Muscle layer of colon (tissue), 2 donors: ENCODE measurements around the gene TNRC6A.

Source experiments
- H3K27ac ChIP-seq: one replicate; pipeline ENCODE4 v1.7.0; 2013; ENCODE audit warnings: low read depth, mild to moderate bottlenecking, low read length, moderate library complexity
- H3K27me3 ChIP-seq, 2 donors: one replicate each; pipeline ENCODE4 v1.7.0; 2013; ENCODE audit warnings: low read length in 2 of 2, mild to moderate bottlenecking in 2 of 2; ENCODE audit not compliant: insufficient read depth in 2 of 2, control insufficient read depth in 1 of 2
- H3K36me3 ChIP-seq: one replicate; pipeline ENCODE4 v1.7.0; 2013; ENCODE audit warnings: mild to moderate bottlenecking, low read length; ENCODE audit not compliant: insufficient read depth
- H3K4me1 ChIP-seq: one replicate; pipeline ENCODE4 v1.7.0; 2013; ENCODE audit warnings: mild to moderate bottlenecking, low read length; ENCODE audit not compliant: insufficient read depth
- H3K4me3 ChIP-seq, 2 donors: one replicate each; pipeline ENCODE4 v1.7.0; 2013; ENCODE audit warnings: low read length in 2 of 2, low read depth in 1 of 2, mild to moderate bottlenecking in 1 of 2, moderate library complexity in 1 of 2
- H3K9ac ChIP-seq: one replicate; pipeline ENCODE4 v1.7.0; 2013; ENCODE audit warnings: low read length
- H3K9me3 ChIP-seq: one replicate; pipeline ENCODE4 v1.7.0; 2013; ENCODE audit warnings: mild to moderate bottlenecking, low read length
- donor health status: abdominal sarcoma.
- donor health status: Adenocarcinoma of cecum.

TNRC6A gene

DNA sequence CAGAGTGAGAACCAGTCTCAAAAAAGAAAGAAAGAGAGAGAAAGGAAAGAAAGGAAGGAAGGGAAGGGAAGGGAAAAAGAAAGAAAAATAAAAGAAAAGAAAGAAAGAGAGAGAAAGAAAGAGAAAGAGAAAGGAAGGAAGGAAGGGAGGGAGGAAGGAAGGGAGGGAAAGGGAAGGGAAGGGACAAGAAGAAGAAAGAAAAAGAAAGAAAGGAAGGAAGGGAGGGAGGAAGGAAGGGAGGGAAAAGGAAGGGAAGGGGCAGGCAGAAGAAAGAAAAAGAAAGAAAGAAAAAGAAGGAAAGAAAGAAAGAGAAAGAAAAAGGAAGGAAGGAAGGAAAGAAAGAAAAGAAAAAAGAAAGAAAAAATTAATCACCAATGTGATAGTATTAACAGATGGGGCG, 132.0 kb downstream of the TNRC6A start:
- H3K4me1 ChIP-seq, result no peaks in the 10 kb centered on the region
- H3K36me3 ChIP-seq, result no peaks in the 10 kb centered on the region
- no peak overlapping the region for H3K27ac ChIP-seq
- no peak overlapping the region for H3K4me3 ChIP-seq
- H3K9ac ChIP-seq, result no peak overlapping the region
- H3K27me3 ChIP-seq, result no peaks in the 10 kb centered on the region
- no peaks in the 10 kb centered on the region for H3K9me3 ChIP-seq

DNA sequence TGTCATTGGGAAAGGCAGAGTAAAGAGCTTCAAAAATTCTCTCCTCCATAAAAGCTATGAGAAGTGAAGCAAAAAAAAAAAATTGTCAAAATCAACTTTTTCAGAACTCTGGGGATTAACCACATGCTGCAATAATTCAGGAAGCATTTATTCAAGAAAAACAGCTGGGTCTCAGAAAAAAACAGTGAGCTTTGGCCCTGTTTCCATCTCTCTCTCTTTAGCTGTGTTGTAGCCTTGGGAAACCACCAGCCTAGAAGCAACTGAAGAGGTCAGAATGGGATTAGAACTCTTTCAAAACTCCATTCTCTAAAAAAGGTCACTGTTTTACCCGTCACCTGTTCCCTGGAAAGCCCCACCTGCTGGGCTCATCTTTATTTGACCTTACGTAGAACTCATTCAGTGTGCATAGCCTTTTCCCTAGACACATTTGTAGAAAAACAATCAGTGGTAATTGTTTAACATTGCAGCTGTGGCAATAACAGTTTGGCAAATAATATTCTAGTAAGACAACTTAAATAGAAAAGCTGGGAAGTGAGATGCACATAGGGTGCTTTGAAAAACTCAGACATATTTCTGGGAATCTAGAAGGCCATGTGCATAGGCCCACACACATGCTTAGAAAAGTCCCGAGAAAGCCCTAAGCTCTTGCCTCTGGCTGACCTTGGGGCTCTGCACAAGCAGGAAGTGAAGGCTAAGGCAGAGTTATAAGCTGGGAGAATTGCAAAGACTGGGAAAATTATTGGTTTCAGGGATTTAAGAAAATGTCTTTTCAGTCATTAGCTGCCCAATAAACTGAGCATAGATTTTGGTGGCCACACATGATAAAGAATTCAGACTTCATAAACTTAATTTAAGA, 134.4 kb downstream of the TNRC6A start:
- no peaks in the 10 kb centered on the region for H3K36me3 ChIP-seq
- H3K9me3 ChIP-seq, result no peaks in the 10 kb centered on the region
- H3K27ac ChIP-seq, result no peak overlapping the region
- H3K4me1 ChIP-seq, result no peaks in the 10 kb centered on the region
- no peak overlapping the region for H3K9ac ChIP-seq
- no peaks in the 10 kb centered on the region for H3K27me3 ChIP-seq
- no peak overlapping the region for H3K4me3 ChIP-seq

DNA sequence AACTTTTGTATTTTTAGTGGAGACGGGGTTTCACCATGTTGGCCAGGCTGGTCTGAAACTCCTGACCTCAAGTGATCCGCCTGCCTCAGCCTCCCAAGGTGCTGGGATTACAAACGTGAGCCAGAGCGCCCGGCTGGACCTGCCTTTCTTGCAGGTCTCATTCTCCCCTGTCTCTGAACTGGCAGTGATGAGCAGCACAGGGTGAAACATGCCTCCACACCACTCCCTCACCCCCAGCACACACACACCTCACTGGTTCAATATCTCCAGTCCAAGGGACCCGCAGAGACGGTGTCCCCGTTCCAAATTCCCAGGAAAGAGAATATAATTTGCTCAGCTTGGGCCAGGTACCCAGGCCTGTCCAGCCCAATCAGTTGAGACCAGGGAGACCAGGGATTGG, 139.6 kb downstream of the TNRC6A start:
- Histone ChIP-seq H3K9me3 (no peaks in the 10 kb centered on the region), H3K4me1 (no peaks in the 10 kb centered on the region), H3K27me3 (no peaks in the 10 kb centered on the region), H3K27ac (no peak overlapping the region), H3K4me3 (no peak overlapping the region), H3K9ac (no peak overlapping the region), H3K36me3 (no peaks in the 10 kb centered on the region)

GRCh38 chr16:24871891-24872290, 142.4 kb downstream of the TNRC6A start:
- no peak overlapping the region for H3K27ac ChIP-seq
- no peaks in the 10 kb centered on the region for H3K4me1 ChIP-seq
- H3K36me3 ChIP-seq, result no peaks in the 10 kb centered on the region
- no peak overlapping the region for H3K4me3 ChIP-seq
- no peaks in the 10 kb centered on the region for H3K27me3 ChIP-seq
- no peak overlapping the region for H3K9ac ChIP-seq
- no peaks in the 10 kb centered on the region for H3K9me3 ChIP-seq

DNA sequence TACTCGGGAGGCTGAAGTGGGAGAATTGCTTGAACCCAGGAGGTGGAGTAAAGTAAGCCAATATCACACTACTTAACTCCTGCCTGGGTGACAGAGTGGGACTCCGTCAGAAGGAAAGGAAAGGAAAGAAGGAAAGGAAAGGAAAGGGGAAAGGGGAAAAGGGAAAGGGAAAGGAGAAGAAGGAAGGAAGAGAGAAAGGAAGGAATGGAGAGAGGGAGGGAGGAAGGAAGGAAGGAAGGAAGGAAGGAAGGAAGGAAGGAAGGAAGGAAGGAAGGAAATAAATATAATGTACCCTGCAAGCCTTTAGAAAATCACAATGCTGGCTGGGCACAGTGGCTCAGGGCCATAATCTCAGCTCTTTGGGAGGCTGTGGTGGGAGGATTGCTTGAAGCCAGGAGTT, 143.6 kb downstream of the TNRC6A start:
- Histone ChIP-seq H3K9me3 (no peaks in the 10 kb centered on the region), H3K36me3 (no peaks in the 10 kb centered on the region), H3K4me3 (no peak overlapping the region), H3K27me3 (no peaks in the 10 kb centered on the region), H3K9ac (no peak overlapping the region), H3K4me1 (no peaks in the 10 kb centered on the region), H3K27ac (no peak overlapping the region)

GRCh38 chr16:24875466-24875865, 146.0 kb downstream of the TNRC6A start:
- no peaks in the 10 kb centered on the region for H3K36me3 ChIP-seq
- H3K27me3 ChIP-seq, result no peaks in the 10 kb centered on the region
- no peaks in the 10 kb centered on the region for H3K9me3 ChIP-seq
- no peak overlapping the region for H3K9ac ChIP-seq
- H3K4me3 ChIP-seq, result no peak overlapping the region
- no peak overlapping the region for H3K27ac ChIP-seq
- no peaks in the 10 kb centered on the region for H3K4me1 ChIP-seq
